ENCODE data around the gene MEGF11. TPM values are rescaled to one million over a fixed set of nuclear protein-coding genes. Genes with fewer than 3 reads are reported as not detected.

Gene MEGF11
- total RNA-seq, 1 donor from 2014 or later: 6.2 TPM

- no peak for DNase-seq (ENCODE audit: low read depth)
These were observed 161.2 kb downstream of the MEGF11 start for GRCh38 chr15:66092053-66093016.

GRCh38 chr15:66089509-66089908 lies 164.0 kb downstream of the MEGF11 start:
- no peak for DNase-seq (ENCODE audit: low read depth)

GRCh38 chr15:66089049-66089448 lies 164.5 kb downstream of the MEGF11 start:
- no peak for DNase-seq (ENCODE audit: low read depth)

GRCh38 chr15:66085128-66085527 lies 168.4 kb downstream of the MEGF11 start:
- no peak for DNase-seq (ENCODE audit: low read depth)

- DNase-seq (ENCODE audit: low read depth): no peak
These were observed 168.8 kb downstream of the MEGF11 start for GRCh38 chr15:66084704-66085103.

- DNase-seq (ENCODE audit: low read depth): peak; percentile 85
These were observed 172.7 kb downstream of the MEGF11 start for GRCh38 chr15:66080717-66081398.

GRCh38 chr15:66078929-66079275 lies 174.6 kb downstream of the MEGF11 start:
- no peak for DNase-seq (ENCODE audit: low read depth)

- peak; percentile 11 for DNase-seq (ENCODE audit: low read depth)
These were observed 175.2 kb downstream of the MEGF11 start for GRCh38 chr15:66078196-66078928.

GRCh38 chr15:66077320-66077663 lies 176.3 kb downstream of the MEGF11 start:
- no peak for DNase-seq (ENCODE audit: low read depth)

GRCh38 chr15:66076591-66077319 lies 176.8 kb downstream of the MEGF11 start:
- no peak for DNase-seq (ENCODE audit: low read depth)

GRCh38 chr15:66075947-66076346 lies 177.6 kb downstream of the MEGF11 start:
- DNase-seq (ENCODE audit: low read depth): no peak

- DNase-seq (ENCODE audit: low read depth): no peak
These were observed 180.8 kb downstream of the MEGF11 start for GRCh38 chr15:66072616-66073361.

- DNase-seq (ENCODE audit: low read depth): peak; percentile 25
These were observed 181.6 kb downstream of the MEGF11 start for GRCh38 chr15:66071921-66072295.

- no peak for DNase-seq (ENCODE audit: low read depth)
These were observed 182.2 kb downstream of the MEGF11 start for GRCh38 chr15:66071160-66071920.

GRCh38 chr15:66070220-66070934 lies 183.2 kb downstream of the MEGF11 start:
- no peak for DNase-seq (ENCODE audit: low read depth)

- no peak for DNase-seq (ENCODE audit: low read depth)
These were observed 183.8 kb downstream of the MEGF11 start for GRCh38 chr15:66069751-66070150.

- DNase-seq (ENCODE audit: low read depth): no peak
These were observed 184.7 kb downstream of the MEGF11 start for GRCh38 chr15:66068801-66069200.

GRCh38 chr15:66067687-66068086 lies 185.9 kb downstream of the MEGF11 start:
- no peak for DNase-seq (ENCODE audit: low read depth)

- no peak for DNase-seq (ENCODE audit: low read depth)
These were observed 187.1 kb downstream of the MEGF11 start for GRCh38 chr15:66066481-66066880.

- DNase-seq (ENCODE audit: low read depth): no peak
These were observed 187.5 kb downstream of the MEGF11 start for GRCh38 chr15:66066005-66066404.

Data from renal cortical epithelial cell (primary cell).